OCI-LY1 (cell line): ENCODE results near the gene GAPVD1.

Experiments
- H2AFZ ChIP-seq: fragments of 200-600 bp; sonication (generic), shearing (Covaris generic); 2 replicates; pipeline ENCODE4 v1.6.0; 2014; ENCODE audit warnings: antibody characterized with exemption, mild to moderate bottlenecking, low read length
- H3F3A ChIP-seq: fragments of 200-600 bp; sonication (generic), shearing (Covaris generic); 2 replicates; pipeline ENCODE4 v1.6.0; 2014; ENCODE audit warnings: mild to moderate bottlenecking, antibody characterized with exemption, low read length, moderate library complexity; ENCODE audit not compliant: insufficient read depth
- H3K27ac ChIP-seq: fragments of 200-600 bp; sonication (generic); 2 replicates; pipeline ENCODE4 v1.5.1; 2014; ENCODE audit warnings: low read length, mixed run types, mild to moderate bottlenecking, low read depth; ENCODE audit not compliant: poor library complexity, severe bottlenecking
- H3K27me3 ChIP-seq: fragments of 200-600 bp; sonication (generic); 2 replicates; pipeline ENCODE4 v1.6.0; 2014; ENCODE audit warnings: antibody characterized with exemption, mild to moderate bottlenecking, low read length, moderate library complexity; ENCODE audit not compliant: insufficient read depth
- H3K36me3 ChIP-seq: fragments of 200-600 bp; sonication (generic); 2 replicates; pipeline ENCODE4 v1.6.1; 2014; ENCODE audit warnings: mild to moderate bottlenecking, antibody characterized with exemption, low read length, moderate library complexity, mixed read lengths; ENCODE audit not compliant: insufficient read depth
- H3K4me1 ChIP-seq: fragments of 200-600 bp; sonication (generic); 2 replicates; pipeline ENCODE4 v1.5.1; 2014; ENCODE audit warnings: mild to moderate bottlenecking, low read length, moderate library complexity; ENCODE audit not compliant: insufficient read depth, severe bottlenecking
- H3K4me2 ChIP-seq: fragments of 200-600 bp; sonication (generic), shearing (Covaris generic); 2 replicates; pipeline ENCODE4 v1.6.1; 2014; ENCODE audit warnings: low read length
- H3K4me3 ChIP-seq: fragments of 200-600 bp; sonication (generic); 2 replicates; pipeline ENCODE4 v1.5.1; 2014; ENCODE audit warnings: low read length, low read depth, mild to moderate bottlenecking, mixed read lengths; ENCODE audit not compliant: poor library complexity, severe bottlenecking
- H3K79me2 ChIP-seq: fragments of 200-600 bp; shearing (Covaris generic); 2 replicates; pipeline ENCODE4 v1.6.1; 2016; ENCODE audit warnings: mixed run types, low read length, mixed read lengths; ENCODE audit not compliant: insufficient read depth
- H3K9ac ChIP-seq: fragments of 200-600 bp; sonication (generic), shearing (Covaris generic); 2 replicates; pipeline ENCODE4 v1.6.1; 2014; ENCODE audit warnings: mild to moderate bottlenecking, low read length, mixed read lengths
- H3K9me2 ChIP-seq: fragments of 200-600 bp; sonication (generic), shearing (Covaris generic); 2 replicates; pipeline ENCODE4 v1.6.1; 2014; ENCODE audit warnings: low read depth, mild to moderate bottlenecking, low read length, mixed read lengths
- H3K9me3 ChIP-seq: fragments of 200-600 bp; shearing (Covaris generic); 2 replicates; pipeline ENCODE4 v1.6.1; 2014; ENCODE audit warnings: low read length, mixed read lengths
- H4K20me1 ChIP-seq: fragments of 200-600 bp; sonication (generic), shearing (Covaris generic); 2 replicates; pipeline ENCODE4 v1.6.0; 2016; ENCODE audit warnings: mild to moderate bottlenecking, low read length; ENCODE audit not compliant: insufficient read depth
- EZH2 ChIP-seq: fragments of 200-600 bp; sonication (generic), shearing (Covaris generic); IDR thresholded peaks from 2 replicates; pipeline ENCODE4 v1.8.0; 2017; ENCODE audit warnings: borderline replicate concordance, mixed run types, mild to moderate bottlenecking, antibody characterized with exemption, low read length, moderate library complexity, mixed read lengths
- TF ChIP-seq, protein P1 (sequence below): fragments of 200-600 bp; sonication (generic), shearing (Covaris generic); IDR thresholded peaks from 2 replicates; pipeline ENCODE4 v1.5.1; 2017; ENCODE audit warnings: mild to moderate bottlenecking, antibody characterized with exemption, low read length, moderate library complexity, mixed read lengths

GAPVD1 gene

DNA sequence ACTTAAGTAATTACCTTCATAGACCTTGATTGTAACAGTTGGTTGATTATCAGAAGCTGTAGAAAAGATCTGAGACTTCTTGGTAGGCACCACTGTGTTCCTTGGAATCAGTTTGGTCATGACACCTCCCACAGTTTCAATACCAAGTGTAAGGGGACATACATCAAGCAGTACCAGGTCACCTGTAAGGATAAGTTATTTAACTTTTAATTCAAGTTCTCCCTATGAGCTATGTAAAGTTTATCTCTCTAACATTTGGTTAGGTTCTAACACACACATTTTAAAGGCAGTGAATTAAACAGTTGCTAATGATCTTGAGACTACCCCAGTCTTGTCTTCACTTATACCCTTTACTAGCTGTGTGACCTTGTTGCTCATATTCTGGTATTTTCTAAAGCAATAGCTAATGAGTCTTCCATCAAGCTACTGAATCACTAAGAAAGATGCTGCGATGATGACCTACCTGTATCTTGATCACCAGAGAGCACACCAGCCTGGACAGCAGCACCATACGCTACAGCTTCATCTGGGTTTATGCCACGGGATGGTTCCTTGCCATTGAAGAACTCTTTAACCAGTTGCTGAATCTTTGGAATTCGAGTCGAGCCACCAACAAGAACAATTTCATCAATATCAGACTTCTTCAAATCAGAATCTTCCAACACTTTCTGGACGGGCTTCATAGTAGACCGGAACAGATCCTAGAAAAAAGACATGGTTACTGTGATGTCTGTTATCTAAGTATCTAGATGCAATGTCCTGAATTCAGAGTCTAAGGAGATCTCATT, 23.3 kb upstream of the GAPVD1 start:
- peak overlapping the region; percentile 85 for H3K4me2 ChIP-seq

DNA sequence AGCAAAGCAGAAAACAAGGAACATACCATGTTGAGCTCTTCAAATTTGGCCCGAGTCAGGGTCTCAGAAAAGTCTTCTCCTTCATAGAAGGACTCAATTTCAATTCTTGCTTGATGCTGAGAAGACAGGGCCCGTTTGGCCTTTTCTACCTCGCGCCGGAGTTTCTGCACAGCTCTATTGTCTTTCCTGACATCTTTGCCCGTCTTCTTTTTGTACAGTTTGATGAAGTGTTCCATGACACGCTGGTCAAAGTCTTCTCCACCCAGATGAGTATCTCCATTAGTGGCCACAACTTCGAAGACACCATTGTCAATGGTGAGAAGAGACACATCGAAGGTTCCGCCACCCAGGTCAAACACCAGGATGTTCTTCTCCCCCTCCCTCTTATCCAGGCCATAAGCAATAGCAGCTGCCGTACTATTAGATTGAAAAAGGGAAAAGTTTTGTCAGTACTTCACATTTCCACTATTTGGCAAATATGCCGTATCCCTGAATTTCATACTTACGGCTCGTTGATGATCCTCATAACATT, 22.6 kb upstream of the GAPVD1 start:
- Histone ChIP-seq H3K4me3 (peak overlapping the region; percentile 95), H3K9me3 (no peaks in the 10 kb centered on the region), H3K9me2 (no peaks in the 10 kb centered on the region), H3K9ac (peak overlapping the region; percentile 96; the same call in 1 of the 2 replicates), H3K27ac (no peak overlapping the region), H2AFZ (no peak overlapping the region), H3K4me1 (peaks cover 57% of the 10 kb centered on the region), H3F3A (peaks cover 34% of the 10 kb centered on the region), H4K20me1 (no peaks in the 10 kb centered on the region), H3K79me2 (peaks cover 31% of the 10 kb centered on the region), H3K27me3 (no peaks in the 10 kb centered on the region), H3K36me3 (peaks cover 67% of the 10 kb centered on the region), H3K4me2 (peak overlapping the region; percentile 85)
- no peak for TF ChIP-seq EZH2
- TF ChIP-seq, protein P1, sequence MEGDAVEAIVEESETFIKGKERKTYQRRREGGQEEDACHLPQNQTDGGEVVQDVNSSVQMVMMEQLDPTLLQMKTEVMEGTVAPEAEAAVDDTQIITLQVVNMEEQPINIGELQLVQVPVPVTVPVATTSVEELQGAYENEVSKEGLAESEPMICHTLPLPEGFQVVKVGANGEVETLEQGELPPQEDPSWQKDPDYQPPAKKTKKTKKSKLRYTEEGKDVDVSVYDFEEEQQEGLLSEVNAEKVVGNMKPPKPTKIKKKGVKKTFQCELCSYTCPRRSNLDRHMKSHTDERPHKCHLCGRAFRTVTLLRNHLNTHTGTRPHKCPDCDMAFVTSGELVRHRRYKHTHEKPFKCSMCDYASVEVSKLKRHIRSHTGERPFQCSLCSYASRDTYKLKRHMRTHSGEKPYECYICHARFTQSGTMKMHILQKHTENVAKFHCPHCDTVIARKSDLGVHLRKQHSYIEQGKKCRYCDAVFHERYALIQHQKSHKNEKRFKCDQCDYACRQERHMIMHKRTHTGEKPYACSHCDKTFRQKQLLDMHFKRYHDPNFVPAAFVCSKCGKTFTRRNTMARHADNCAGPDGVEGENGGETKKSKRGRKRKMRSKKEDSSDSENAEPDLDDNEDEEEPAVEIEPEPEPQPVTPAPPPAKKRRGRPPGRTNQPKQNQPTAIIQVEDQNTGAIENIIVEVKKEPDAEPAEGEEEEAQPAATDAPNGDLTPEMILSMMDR: no peak

More for the DNA sequence above, 23.3 kb upstream of the GAPVD1 start:
- no peaks in the 10 kb centered on the region for H3K9me3 ChIP-seq
- peaks cover 31% of the 10 kb centered on the region for H3K79me2 ChIP-seq
- TF ChIP-seq EZH2: no peak
- TF ChIP-seq, protein P1: no peak
- peaks cover 57% of the 10 kb centered on the region for H3K4me1 ChIP-seq
- peaks cover 38% of the 10 kb centered on the region for H3F3A ChIP-seq
- H2AFZ ChIP-seq: no peak overlapping the region
- H3K4me3 ChIP-seq: peak overlapping the region; percentile 95
- H3K9me2 ChIP-seq: no peaks in the 10 kb centered on the region
- no peaks in the 10 kb centered on the region for H4K20me1 ChIP-seq
- H3K36me3 ChIP-seq: peaks cover 72% of the 10 kb centered on the region
- peak overlapping the region; percentile 96; the same call in 1 of the 2 replicates for H3K9ac ChIP-seq
- no peak overlapping the region for H3K27ac ChIP-seq
- H3K27me3 ChIP-seq: no peaks in the 10 kb centered on the region

DNA sequence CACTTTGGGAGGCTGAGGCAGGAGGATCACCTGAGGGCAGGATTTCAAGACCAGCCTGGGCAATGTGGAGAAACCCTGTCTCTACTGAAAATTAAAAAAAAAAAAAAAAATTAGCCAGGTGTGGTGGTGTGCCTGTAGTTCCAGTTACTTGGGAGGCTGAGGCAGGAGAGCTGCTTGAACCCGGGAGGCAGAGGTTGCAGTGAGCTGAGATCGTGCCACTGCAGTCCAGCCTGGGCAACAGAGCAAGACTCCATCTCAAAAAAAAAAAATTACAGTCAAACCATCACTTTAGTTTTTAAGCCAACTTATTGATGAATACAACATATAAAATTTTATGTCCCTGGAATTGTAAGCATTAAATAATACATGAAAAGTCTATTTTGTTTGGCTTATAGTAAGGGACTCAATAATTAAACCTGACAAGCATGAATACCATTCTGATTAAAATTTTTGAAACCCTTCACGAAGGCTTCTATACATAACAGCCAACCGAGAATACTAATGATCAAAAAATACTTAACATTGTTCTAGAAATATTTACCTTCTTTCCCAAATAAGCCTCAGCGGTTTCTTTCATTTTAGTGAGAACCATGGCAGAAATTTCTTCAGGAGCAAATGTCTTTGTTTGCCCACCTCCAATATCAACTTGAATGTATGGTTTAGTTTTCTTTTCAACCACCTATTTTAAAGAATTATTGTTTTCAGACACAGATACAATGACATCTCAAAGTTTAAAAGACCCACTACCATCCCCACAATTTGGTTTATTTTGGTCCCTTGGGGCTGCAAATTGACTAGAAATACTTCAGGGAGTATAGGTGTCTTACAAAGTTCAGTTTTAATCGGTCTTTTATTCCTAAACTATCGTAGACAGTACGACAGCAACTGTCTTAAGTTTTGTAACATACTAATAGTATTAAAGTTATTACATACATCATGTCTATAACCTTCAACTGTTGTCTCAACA, 21.7 kb upstream of the GAPVD1 start:
- H3K36me3 ChIP-seq: peaks cover 62% of the 10 kb centered on the region
- H4K20me1 ChIP-seq: no peaks in the 10 kb centered on the region

More for the DNA sequence above, 21.7 kb upstream of the GAPVD1 start:
- no peak for TF ChIP-seq EZH2
- TF ChIP-seq, protein P1: no peak
- Histone ChIP-seq H3K9me3 (no peaks in the 10 kb centered on the region), H3K79me2 (peaks cover 31% of the 10 kb centered on the region), H3K4me3 (peak overlapping the region; percentile 95), H3K27me3 (no peaks in the 10 kb centered on the region), H3K27ac (peak overlapping the region; percentile 84), H2AFZ (no peak overlapping the region), H3K9ac (peak overlapping the region; percentile 96), H3F3A (peaks cover 28% of the 10 kb centered on the region), H3K4me2 (peak overlapping the region; percentile 85), H3K9me2 (no peaks in the 10 kb centered on the region), H3K4me1 (peaks cover 57% of the 10 kb centered on the region)
